ENCODE results near the gene PLEKHA7. TPM values are rescaled to one million over a fixed set of nuclear protein-coding genes. Genes with fewer than 3 reads are reported as not detected.

Gene PLEKHA7
- total RNA-seq, 2 experiments from 2014 or later, result 0.13 TPM; not detected in 1

GRCh38 chr11:16741473-16741872 is 272.7 kb downstream of the PLEKHA7 start:
- H4K20me1 ChIP-seq (ENCODE audit: insufficient read depth, low read length), result peaks cover 27% of the 10 kb centered on the region; the same call in 1 of the 2 replicates
- intact Hi-C loops (cut with micrococcal nuclease; ENCODE audit: unreplicated experiment), result no loop called here
- no peak overlapping the region for H2AFZ ChIP-seq (ENCODE audit: low read length)
- peak overlapping the region; percentile 21 for H3K27ac ChIP-seq (ENCODE audit: low read depth, low read length, poor library complexity, severe bottlenecking)
- TF ChIP-seq CTCF (conservative IDR thresholded peaks at IDR 0.05; ENCODE audit: low read length) (no peak), EZH2phosphoT487 (IDR thresholded peaks at IDR 0.05; ENCODE audit: borderline replicate concordance, low read depth, low read length) (no peak)
- ChIA-PET POLR2A (no interaction called here), CTCF (ENCODE audit: unreplicated experiment) (no interaction called here)
- peak overlapping the region; percentile 44 for H3K4me3 ChIP-seq (ENCODE audit: low read depth, low read length, poor library complexity, severe bottlenecking)
- peaks cover 66% of the 10 kb centered on the region for H3K36me3 ChIP-seq (ENCODE audit: insufficient read depth, low read length)
- H3K79me2 ChIP-seq (ENCODE audit: insufficient read depth, low read depth, low read length), result peaks cover 79% of the 10 kb centered on the region
- H3K9me2 ChIP-seq (ENCODE audit: insufficient read depth, low read length), result no peaks in the 10 kb centered on the region
- DNase-seq (ENCODE audit: low spot score), result peak; percentile 8
- H3K4me2 ChIP-seq (ENCODE audit: low read length), result peak overlapping the region; percentile 54
- H3K4me1 ChIP-seq (ENCODE audit: insufficient read depth, low read length, poor library complexity, severe bottlenecking), result peaks cover 36% of the 10 kb centered on the region
- no TSS peak for BruUV-seq (replicated peaks)
- no peaks in the 10 kb centered on the region for H3K9me3 ChIP-seq (ENCODE audit: low read length)

- peak overlapping the region; percentile 56; the same call in 1 of the 2 replicates for H2AFZ ChIP-seq (ENCODE audit: low read length)
Observed at GRCh38 chr11:16738947-16739815, 275.0 kb downstream of the PLEKHA7 start.

More at GRCh38 chr11:16738947-16739815, 275.0 kb downstream of the PLEKHA7 start:
- Histone ChIP-seq H3K27ac (ENCODE audit: low read depth, low read length, poor library complexity, severe bottlenecking) (peak overlapping the region; percentile 48), H3K4me2 (ENCODE audit: low read length) (peak overlapping the region; percentile 90), H3K4me1 (ENCODE audit: insufficient read depth, low read length, poor library complexity, severe bottlenecking) (peaks cover 36% of the 10 kb centered on the region), H3K9me3 (ENCODE audit: low read length) (no peaks in the 10 kb centered on the region), H4K20me1 (ENCODE audit: insufficient read depth, low read length) (peaks cover 22% of the 10 kb centered on the region; the same call in 1 of the 2 replicates), H3K4me3 (ENCODE audit: low read depth, low read length, poor library complexity, severe bottlenecking) (peak overlapping the region; percentile 79), H3K36me3 (ENCODE audit: insufficient read depth, low read length) (peaks cover 43% of the 10 kb centered on the region), H3K9me2 (ENCODE audit: insufficient read depth, low read length) (no peaks in the 10 kb centered on the region), H3K79me2 (ENCODE audit: insufficient read depth, low read depth, low read length) (peaks cover 57% of the 10 kb centered on the region)
- intact Hi-C loops (cut with micrococcal nuclease; ENCODE audit: unreplicated experiment), result loop anchor here (10.0 kb wide), 1 partner anchor 1854 kb away; no protein-coding TSS in a partner anchor
- TSS peak; percentile 78 for BruUV-seq (replicated peaks)
- DNase-seq (ENCODE audit: low spot score), result peak; percentile 22
- ChIA-PET POLR2A (interaction anchor here (1.3 to 1.6 kb wide), 2 partner anchors 10 to 12 kb away, joined by 3 to 4 read pairs; no protein-coding TSS in a partner anchor), CTCF (ENCODE audit: unreplicated experiment) (no interaction called here)
- TF ChIP-seq CTCF (conservative IDR thresholded peaks at IDR 0.05; ENCODE audit: low read length), result no peak
- no peak for TF ChIP-seq EZH2phosphoT487 (IDR thresholded peaks at IDR 0.05; ENCODE audit: borderline replicate concordance, low read depth, low read length)
